GM12892 (cell line): ENCODE results near the gene TMEM123.

Experiments
- DNase-seq: peaks from one replicate; pipeline ENCODE4 v3.0.0; 2011; ENCODE audit not compliant: insufficient read length
- FAIRE-seq: peaks from 2 replicates; lab custom pipeline; 2011; peaks lifted over from hg19 to GRCh38; lab: Jason Lieb, UNC
- POLR2A ChIP-seq: IDR thresholded peaks from 2 replicates; pipeline ENCODE4 v1.6.1; 2011; ENCODE audit warnings: low read depth, low read length, control low read depth
- POLR2AphosphoS5 ChIP-seq: IDR thresholded peaks from 2 replicates; pipeline ENCODE4 v1.6.1; 2011; ENCODE audit warnings: low read depth, low read length, control low read depth
- TAF1 ChIP-seq: IDR thresholded peaks from 2 replicates; pipeline ENCODE4 v1.6.1; 2011; ENCODE audit warnings: low read depth, mild to moderate bottlenecking, control low read depth, low read length, borderline replicate concordance

TMEM123 gene

GRCh38 chr11:102391549-102392237, 60.9 kb downstream of the TMEM123 start:
- TF ChIP-seq POLR2A (no peak), TAF1 (no peak), POLR2AphosphoS5 (no peak)
- DNase-seq = no peak
- no peak for FAIRE-seq

GRCh38 chr11:102390667-102391465, 61.7 kb downstream of the TMEM123 start:
- DNase-seq (peak; percentile 28), FAIRE-seq (peak; percentile 89)
- TF ChIP-seq POLR2AphosphoS5 (no peak), POLR2A (no peak), TAF1 (no peak)

- FAIRE-seq (peak; percentile 36), DNase-seq (no peak)
- TF ChIP-seq POLR2AphosphoS5 (no peak), TAF1 (no peak), POLR2A (no peak)
These were observed 63.3 kb downstream of the TMEM123 start for GRCh38 chr11:102389253-102389652.

- FAIRE-seq (no peak), DNase-seq (no peak)
- TF ChIP-seq POLR2AphosphoS5 (no peak), TAF1 (no peak), POLR2A (no peak)
These were observed 65.4 kb downstream of the TMEM123 start for GRCh38 chr11:102387043-102387781.

GRCh38 chr11:102386136-102386734, 66.3 kb downstream of the TMEM123 start:
- FAIRE-seq = peak; percentile 53
- no peak for DNase-seq
- no peak for TF ChIP-seq TAF1
- TF ChIP-seq POLR2A = no peak
- TF ChIP-seq POLR2AphosphoS5 = no peak

GRCh38 chr11:102385085-102386007, 67.2 kb downstream of the TMEM123 start:
- DNase-seq (no peak), FAIRE-seq (no peak)
- TF ChIP-seq TAF1 = no peak
- no peak for TF ChIP-seq POLR2A
- TF ChIP-seq POLR2AphosphoS5 = no peak

GRCh38 chr11:102384419-102385079, 68.0 kb downstream of the TMEM123 start:
- TF ChIP-seq POLR2A (no peak), POLR2AphosphoS5 (no peak), TAF1 (no peak)
- DNase-seq (no peak), FAIRE-seq (no peak)

- FAIRE-seq = peak; percentile 5
- no peak for DNase-seq
- TF ChIP-seq TAF1 = no peak
- no peak for TF ChIP-seq POLR2AphosphoS5
- TF ChIP-seq POLR2A = no peak
These were observed 68.7 kb downstream of the TMEM123 start for GRCh38 chr11:102383839-102384238.

GRCh38 chr11:102382384-102382783, 70.2 kb downstream of the TMEM123 start:
- DNase-seq (no peak), FAIRE-seq (no peak)
- TF ChIP-seq POLR2AphosphoS5 (no peak), TAF1 (no peak), POLR2A (no peak)
